Lower lobe of right lung (tissue), 2 donors: ENCODE data around the gene PCID2. TPM values are rescaled to one million over a fixed set of nuclear protein-coding genes. Genes with fewer than 3 reads are reported as not detected.

ENCODE experiments used
- ATAC-seq, 2 donors: fragments of 200-7000 bp; cut with Tn5 transposase; one replicate each; pipeline ENCODE4 v1.9.1; 2020 to 2022; ENCODE audit warnings: mild to moderate bottlenecking in 2 of 2, moderate library complexity in 2 of 2
- DNase-seq: peaks from one replicate; pipeline ENCODE4 v3.0.0-alpha.2; 2020
- H3K27ac ChIP-seq: fragments of 200-600 bp; one replicate; pipeline ENCODE4 v1.8.0; 2022
- H3K27me3 ChIP-seq: fragments of 200-600 bp; one replicate; pipeline ENCODE4 v1.8.0; 2022; ENCODE audit warnings: low read depth
- H3K36me3 ChIP-seq: fragments of 200-600 bp; one replicate; pipeline ENCODE4 v1.8.0; 2022; ENCODE audit warnings: mild to moderate bottlenecking
- H3K4me1 ChIP-seq: fragments of 200-600 bp; one replicate; pipeline ENCODE4 v1.8.0; 2022
- H3K4me3 ChIP-seq: fragments of 200-600 bp; one replicate; pipeline ENCODE4 v1.8.0; 2022; ENCODE audit warnings: mild to moderate bottlenecking
- H3K9me3 ChIP-seq: fragments of 200-600 bp; one replicate; pipeline ENCODE4 v1.8.0; 2022
- CTCF ChIP-seq: fragments of 200-600 bp; IDR thresholded peaks from one replicate; pipeline ENCODE4 v1.8.0; 2022; ENCODE audit warnings: antibody characterized with exemption, mild to moderate bottlenecking
- intact Hi-C: fragments of 100-400 bp; cut with DNase I; formaldehyde crosslinking; loops from one replicate; pipeline ENCODE4 v1.11.0; 2022
- total RNA-seq: library from RNA; stranded (reverse); fragmentation: NEBNext Ultra II Directional; extraction: Animal tissue kit (Norgen Biotek cat#: 25700); gene quantifications from one replicate; pipeline ENCODE4 v1.2.1, GENCODE V29; 2021
- donor health status: DM: no; HTN: yes; CAD: no; lungs with severe emphysema.

The PCID2 gene
- total RNA-seq, 1 donor from 2014 or later = 35.1 TPM

- ATAC-seq = no peak
- H3K27ac ChIP-seq = no peak within 1 kb of the TSS
Measured at GRCh38 chr13:113157929-113158747, 50.3 kb downstream of the PCID2 start, which contains the start of gene PROZ. Gene PROZ (plus strand): TSS chr13:113158648. CDS start chr13:113158661, 13 bp downstream.

GRCh38 chr13:113157206-113157928 lies 51.1 kb downstream of the PCID2 start:
- intact Hi-C loops = no loop called here
- TF ChIP-seq CTCF = no peak
- H3K27me3 ChIP-seq = peaks cover 15% of the 10 kb centered on the region
- H3K27ac ChIP-seq = no peak overlapping the region
- H3K36me3 ChIP-seq = no peaks in the 10 kb centered on the region
- DNase-seq (no peak), ATAC-seq (no peak)
- no peak overlapping the region for H3K4me3 ChIP-seq
- peaks cover 14% of the 10 kb centered on the region for H3K4me1 ChIP-seq
- H3K9me3 ChIP-seq = no peaks in the 10 kb centered on the region

More at GRCh38 chr13:113157929-113158747, 50.3 kb downstream of the PCID2 start, which contains the start of gene PROZ:
- Histone ChIP-seq H3K4me1 (peaks cover 9% of the 10 kb centered on the region), H3K27me3 (peaks cover 18% of the 10 kb centered on the region), H3K9me3 (no peaks in the 10 kb centered on the region), H3K36me3 (no peaks in the 10 kb centered on the region), H3K4me3 (no peak within 1 kb of the TSS)
- TF ChIP-seq CTCF = no peak
- no peak for DNase-seq
- intact Hi-C loops = no loop called here

GRCh38 chr13:113155982-113156655 lies 52.4 kb downstream of the PCID2 start:
- Histone ChIP-seq H3K4me3 (no peak overlapping the region), H3K27ac (no peak overlapping the region), H3K4me1 (peaks cover 20% of the 10 kb centered on the region), H3K9me3 (no peaks in the 10 kb centered on the region), H3K27me3 (peaks cover 11% of the 10 kb centered on the region), H3K36me3 (no peaks in the 10 kb centered on the region)
- intact Hi-C loops = no loop called here
- DNase-seq (no peak), ATAC-seq (no peak)
- TF ChIP-seq CTCF = no peak

GRCh38 chr13:113155201-113155600 lies 53.3 kb downstream of the PCID2 start:
- H3K36me3 ChIP-seq = no peaks in the 10 kb centered on the region
- no peak overlapping the region for H3K27ac ChIP-seq
- H3K4me3 ChIP-seq = no peak overlapping the region
- intact Hi-C loops = no loop called here
- ATAC-seq (no peak), DNase-seq (no peak)
- peaks cover 7% of the 10 kb centered on the region for H3K27me3 ChIP-seq
- peaks cover 20% of the 10 kb centered on the region for H3K4me1 ChIP-seq
- no peak for TF ChIP-seq CTCF
- no peaks in the 10 kb centered on the region for H3K9me3 ChIP-seq
